HepG2 (cell line): Measurements from ENCODE around the gene DDRGK1. TPM values are rescaled to one million over a fixed set of nuclear protein-coding genes. Genes with fewer than 3 reads are reported as not detected.
A peak's percentile ranks its signal among the peaks of the same experiment; 100 is the strongest.

Experiments used
- ATAC-seq: fragments of 200-7000 bp; cut with Tn5 transposase; 3 replicates; pipeline ENCODE4 v1.9.1; 2020; ENCODE audit warnings: mild to moderate bottlenecking, moderate library complexity
- BruUV-seq: library from RNA; stranded (reverse); fragments of 400-500 nt; replicated peaks from 2 replicates; lab custom pipeline; 2021; lab: Mats Ljungman, UMichigan
- CTCF ChIA-PET: fragments of 300-600 bp; formaldehyde crosslinking; extraction: SDS; loops from one replicate; lab custom pipeline; 2021; ENCODE audit warnings: low total read pairs, inconsistent platforms, low intra/inter-chr PET ratio; lab: Yijun Ruan, JAX
- POLR2A ChIA-PET: fragments of 350-600 bp; sonication (Branson Sonifier 250); formaldehyde crosslinking; loops from one replicate; lab custom pipeline; 2020; ENCODE audit warnings: antibody characterized with exemption, inconsistent platforms; lab: Yijun Ruan, JAX
- DNase-seq: peaks from one replicate; pipeline ENCODE4 v3.0.0-alpha.2; 2015; ENCODE audit warnings: low spot score
- FAIRE-seq: peaks from 3 replicates; lab custom pipeline; 2011; peaks lifted over from hg19 to GRCh38; lab: Jason Lieb, UNC
- H2AFZ ChIP-seq: one replicate; pipeline ENCODE4 v1.6.1; 2011; ENCODE audit warnings: low read length, inconsistent platforms
- H3K27ac ChIP-seq: fragments of 300-600 bp; 3 replicates; pipeline ENCODE4 v1.8.0; 2011; ENCODE audit warnings: mixed run types, mild to moderate bottlenecking, mixed read lengths, low read length, inconsistent platforms; ENCODE audit not compliant: insufficient read depth; ENCODE audit errors: extremely low read length
- H3K27me3 ChIP-seq, 2 experiments: fragments of 200-600 bp in 1 of 2; 2 replicates in 1 of 2; 3 replicates in 1 of 2; pipeline versions ENCODE4 v1.6.0 to v1.8.0; 2011; ENCODE audit warnings: low read length in 2 of 2, mild to moderate bottlenecking in 2 of 2, moderate library complexity in 2 of 2, inconsistent platforms in 1 of 2; ENCODE audit not compliant: insufficient read depth in 2 of 2, control insufficient read depth in 1 of 2
- H3K36me3 ChIP-seq, 2 experiments: fragments of 200-600 bp in 1 of 2; replicated peaks in 1 of 2; 2 replicates in 1 of 2; 3 replicates in 1 of 2; pipeline versions ENCODE4 v1.5.1 to v1.8.0; 2011; ENCODE audit warnings: low read length in 2 of 2, inconsistent platforms in 1 of 2; ENCODE audit not compliant: insufficient read depth in 2 of 2, control insufficient read depth in 1 of 2
- H3K4me1 ChIP-seq: 2 replicates; pipeline ENCODE4 v1.5.1; 2012; ENCODE audit warnings: low read length, inconsistent platforms; ENCODE audit not compliant: insufficient read depth
- H3K4me2 ChIP-seq: 2 replicates; pipeline ENCODE4 v1.6.0; 2011; ENCODE audit warnings: low read depth, low read length, inconsistent platforms
- H3K4me3 ChIP-seq, 3 experiments: fragments of 200-600 bp in 1 of 3; sonication (generic), shearing (Covaris generic) in 1 of 3; replicated peaks in 1 of 3; 2 replicates each; pipeline ENCODE4 v1.5.1; 2011 to 2016; ENCODE audit warnings: low read length in 3 of 3, inconsistent platforms in 2 of 3, low read depth in 2 of 3, mild to moderate bottlenecking in 2 of 3, control low read depth in 1 of 3, mixed read lengths in 1 of 3; ENCODE audit not compliant: insufficient read depth in 1 of 3
- H3K79me2 ChIP-seq: one replicate; pipeline ENCODE4 v1.6.1; 2011; ENCODE audit warnings: low read length, inconsistent platforms; ENCODE audit not compliant: insufficient read depth
- H3K9ac ChIP-seq: 2 replicates; pipeline ENCODE4 v1.6.0; 2011; ENCODE audit warnings: mild to moderate bottlenecking, low read depth, low read length, inconsistent platforms; ENCODE audit not compliant: insufficient read depth
- H3K9me3 ChIP-seq: 2 replicates; pipeline ENCODE4 v1.5.1; 2012; ENCODE audit warnings: mild to moderate bottlenecking, low read length
- H4K20me1 ChIP-seq: 2 replicates; pipeline ENCODE4 v1.6.0; 2011; ENCODE audit warnings: inconsistent platforms, mild to moderate bottlenecking, low read length, moderate library complexity; ENCODE audit not compliant: insufficient read depth
- CHD2 ChIP-seq: IDR thresholded peaks from 2 replicates; pipeline ENCODE4 v1.6.1; 2011; ENCODE audit warnings: low read depth, low read length, improper control_type of control experiment
- DZIP1 ChIP-seq: sonication (generic); formaldehyde crosslinking; IDR thresholded peaks from 2 replicates; pipeline ENCODE4 v1.5.0; 2020; ENCODE audit warnings: mild to moderate bottlenecking, missing genetic modification reagents
- HIC2 ChIP-seq: sonication (generic); formaldehyde crosslinking; IDR thresholded peaks from 2 replicates; pipeline ENCODE4 v1.9.0; 2022; ENCODE audit warnings: low read depth, missing genetic modification reagents
- IRF1 ChIP-seq: sonication (generic); formaldehyde crosslinking; IDR thresholded peaks from 2 replicates; pipeline ENCODE4 v1.4.0; 2020; ENCODE audit warnings: low read depth, mild to moderate bottlenecking, missing genetic modification reagents
- MZF1 ChIP-seq: sonication (generic); formaldehyde crosslinking; IDR thresholded peaks from 2 replicates; pipeline ENCODE4 v1.8.1; 2023; ENCODE audit warnings: mild to moderate bottlenecking, missing genetic modification reagents, borderline replicate concordance
- ZNF274 ChIP-seq: sonication (generic); formaldehyde crosslinking; IDR thresholded peaks from 2 replicates; pipeline ENCODE4 v1.5.1; 2020; ENCODE audit warnings: mild to moderate bottlenecking, missing genetic modification reagents
- ZNF280B ChIP-seq: sonication (generic); formaldehyde crosslinking; IDR thresholded peaks from 2 replicates; pipeline ENCODE4 v1.5.0; 2020; ENCODE audit warnings: missing genetic modification reagents, mild to moderate bottlenecking, borderline replicate concordance
- ZNF619 ChIP-seq: sonication (generic); formaldehyde crosslinking; IDR thresholded peaks from 2 replicates; pipeline ENCODE4 v1.4.0; 2020; ENCODE audit warnings: mild to moderate bottlenecking, missing genetic modification reagents
- WGBS: methylation state at CpG from one replicate; pipeline ENCODE4 v1.1.6; 2017; ENCODE audit warnings: low lambda C conversion rate; 5-methylcytosine and 5-hydroxymethylcytosine counted together
- in situ Hi-C: cut with HindIII; loops from 2 replicates; pipeline ENCODE4 v1.10.0; 2017; ENCODE audit warnings: low pct_unique_long_range_greater_than_20kb; ENCODE audit not compliant: extremely low pct_ligation_motif_present
- intact Hi-C: fragments of 100-400 bp; cut with micrococcal nuclease; formaldehyde crosslinking; loops from one replicate; pipeline ENCODE4 v1.10.0; 2022; ENCODE audit not compliant: unreplicated experiment
- polyA plus RNA-seq, 8 experiments: library from polyadenylated mRNA; depleted of rRNA in 3 of 8; stranded (reverse) in 7 of 8; unstranded in 1 of 8; fragments of >200 nt; fragmentation: Illumina TruSeq in 4 of 8; extraction: Trizol in 4 of 8; gene quantifications; 2 replicates each; pipeline versions ENCODE4 v1.2.1 to v1.2.3, GENCODE V29; 2011 to 2016; ENCODE audit warnings: low read depth in 4 of 8, missing spikeins in 1 of 8, mixed read lengths in 1 of 8; ENCODE audit not compliant: insufficient read depth in 1 of 8
- total RNA-seq, 5 experiments: library from RNA; depleted of rRNA; stranded (reverse); fragments of >200 nt; fragmentation: Illumina TruSeq; extraction: Trizol; gene quantifications; 2 replicates each; pipeline ENCODE4 v1.2.3, GENCODE V29; 2016; ENCODE audit warnings: low read depth in 1 of 5

The DDRGK1 gene
- total and polyA plus RNA-seq, 2 of the 13 experiments (the other 11 are each of a cell fraction or from before 2014, with no cell fraction given), result 96.7 to 149 TPM

- FAIRE-seq, result no peak
- peaks cover 69% of the 10 kb centered on the region for H3K4me1 ChIP-seq
- H4K20me1 ChIP-seq, result no peaks in the 10 kb centered on the region
- 4% methylated on average over 2 of the region's 2 CpGs for WGBS
- BruUV-seq, result no TSS peak
- H3K4me2 ChIP-seq, result no peak overlapping the region; the same call in 1 of the 2 replicates
- no peak overlapping the region for H2AFZ ChIP-seq
- no peak overlapping the region for H3K4me3 ChIP-seq
- ChIA-PET CTCF (no interaction called here), POLR2A (interaction anchor here (4.6 to 7.9 kb wide), 2 partner anchors 22 to 24 kb away, joined by 26 to 110 read pairs; no protein-coding TSS in a partner anchor)
- peak; percentile 54 for DNase-seq
- no peak overlapping the region for H3K9ac ChIP-seq
- TF ChIP-seq CHD2, result 0 out of 2 replicates have a peak, but pooled peaks have one; percentile 1
- no peak for TF ChIP-seq IRF1 (CRISPR knock-in tag)
- H3K79me2 ChIP-seq, result no peaks in the 10 kb centered on the region
- intact Hi-C loops (loop anchor here (10.0 kb wide), 1 partner anchor 80 kb away; no protein-coding TSS in a partner anchor), in situ Hi-C loops (no loop called here)
- H3K27ac ChIP-seq, result no peak overlapping the region
- peaks cover 3 to 24% of the 10 kb centered on the region in 2 experiments; a peak in 4 of 5 replicates for H3K27me3 ChIP-seq
- no peak for ATAC-seq
- H3K36me3 ChIP-seq, result no peaks in the 10 kb centered on the region
- H3K9me3 ChIP-seq, result no peaks in the 10 kb centered on the region
Observed at GRCh38 chr20:3245156-3245555, 40.7 kb upstream of the DDRGK1 start.

- H3K4me2 ChIP-seq, result no peak overlapping the region; the same call in 1 of the 2 replicates
- no peak overlapping the region for H3K27ac ChIP-seq
- no peaks in the 10 kb centered on the region for H3K36me3 ChIP-seq
- H3K79me2 ChIP-seq, result no peaks in the 10 kb centered on the region
- intact Hi-C loops (loop anchor here (10.0 kb wide), 1 partner anchor 80 kb away; no protein-coding TSS in a partner anchor), in situ Hi-C loops (no loop called here)
- ChIA-PET POLR2A (interaction anchor here (4.6 kb wide), 1 partner anchor 22 kb away, joined by 26 read pairs; no protein-coding TSS in a partner anchor), CTCF (interaction anchor here (1.5 kb wide), 1 partner anchor 26 kb away, joined by 4 read pairs; no protein-coding TSS in a partner anchor)
- peaks cover 7 to 30% of the 10 kb centered on the region in 2 experiments for H3K27me3 ChIP-seq
- H3K9ac ChIP-seq, result no peak overlapping the region
- no peak overlapping the region for H2AFZ ChIP-seq
- WGBS, result 40% methylated on average over 1 of the region's 1 CpG
- H3K4me3 ChIP-seq, result no peak overlapping the region
- no peaks in the 10 kb centered on the region for H3K9me3 ChIP-seq
- DNase-seq, result no peak
- peaks cover 69% of the 10 kb centered on the region for H3K4me1 ChIP-seq
- ATAC-seq, result peak; percentile 51
- H4K20me1 ChIP-seq, result no peaks in the 10 kb centered on the region
- no TSS peak for BruUV-seq
- FAIRE-seq, result no peak
- TF ChIP-seq CHD2 (0 out of 2 replicates have a peak, but pooled peaks have one; percentile 1), ZNF619 (CRISPR knock-in tag) (0 out of 2 replicates have a peak, but pooled peaks have one; percentile 62), ZNF280B (0 out of 2 replicates have a peak, but pooled peaks have one; percentile 54), DZIP1 (0 out of 2 replicates have a peak, but pooled peaks have one; percentile 64), HIC2 (CRISPR knock-in tag) (peak; percentile 67; the same call in 1 of the 2 replicates), MZF1 (CRISPR knock-in tag) (0 out of 2 replicates have a peak, but pooled peaks have one; percentile 58), ZNF274 (0 out of 2 replicates have a peak, but pooled peaks have one; percentile 54)
Observed at GRCh38 chr20:3244613-3245012, 40.1 kb upstream of the DDRGK1 start.
